ENCODE measurements around the gene RPS25. TPM values are rescaled to one million over a fixed set of nuclear protein-coding genes. Genes with fewer than 3 reads are reported as not detected.

Gene RPS25
- total RNA-seq, 1 donor from 2014 or later, result 2,482 TPM

DNA sequence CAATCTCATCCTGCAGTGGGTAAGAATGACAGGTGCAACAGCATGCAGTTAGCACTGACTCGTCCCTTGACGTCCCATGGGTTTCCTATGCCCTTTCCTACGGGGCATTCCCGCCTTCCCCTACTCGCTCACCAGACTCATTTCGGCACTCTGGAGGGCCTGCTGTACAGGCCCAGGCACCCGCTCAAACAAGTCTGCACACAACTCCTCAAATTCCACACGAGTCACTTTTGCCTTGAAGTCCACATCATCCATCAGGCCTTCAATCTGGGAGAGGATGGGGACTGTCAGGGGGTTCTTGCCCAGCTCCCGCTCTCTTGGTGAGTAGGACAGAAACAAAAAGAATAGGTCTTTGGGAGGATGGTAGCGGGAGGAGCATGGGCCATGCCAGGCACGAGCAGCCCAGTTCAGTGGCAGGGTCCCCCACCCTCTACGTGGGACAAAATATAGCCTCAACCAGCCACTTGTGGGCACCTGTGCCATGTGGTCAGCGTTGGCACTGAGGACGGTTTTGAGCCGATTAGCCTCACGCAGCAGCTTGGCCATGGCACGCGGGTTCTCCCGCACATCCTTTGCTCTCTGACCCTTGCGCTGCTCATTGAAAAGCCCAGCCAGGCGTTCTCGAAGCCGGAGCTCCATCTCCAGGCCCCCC lies 34.1 kb upstream of the RPS25 start:
- no peaks in the 10 kb centered on the region for H3K36me3 ChIP-seq
- no peak overlapping the region for H3K9ac ChIP-seq
- H2AFZ ChIP-seq (replicated peaks), result no peak overlapping the region
- H3K4me1 ChIP-seq, result no peaks in the 10 kb centered on the region
- no peak overlapping the region for H3K27ac ChIP-seq
- Mint-ChIP-seq H3K27me3 (ENCODE audit: insufficient read depth, low read depth) (peaks cover 4% of the 10 kb centered on the region), H3K36me3 (peaks cover 45% of the 10 kb centered on the region), H3K9me3 (no peaks in the 10 kb centered on the region), H3K4me3 (peak overlapping the region; percentile 43), H3K4me1 (peaks cover 8% of the 10 kb centered on the region), H3K27ac (no peak overlapping the region)
- H3K4me2 ChIP-seq, result no peak overlapping the region
- peaks cover 5% of the 10 kb centered on the region for H3F3A ChIP-seq (ENCODE audit: low read depth)
- DNase-seq (ENCODE audit: low spot score), result no peak
- peaks cover 12% of the 10 kb centered on the region for H4K20me1 ChIP-seq (ENCODE audit: low read depth)
- no peak overlapping the region for H3K4me3 ChIP-seq
- H3K27me3 ChIP-seq, result no peaks in the 10 kb centered on the region
- TF ChIP-seq EZH2phosphoT487 (IDR thresholded peaks at IDR 0.05) (no peak), EZH2 (IDR thresholded peaks at IDR 0.05) (no peak)
- TF ChIP-seq, protein P1, sequence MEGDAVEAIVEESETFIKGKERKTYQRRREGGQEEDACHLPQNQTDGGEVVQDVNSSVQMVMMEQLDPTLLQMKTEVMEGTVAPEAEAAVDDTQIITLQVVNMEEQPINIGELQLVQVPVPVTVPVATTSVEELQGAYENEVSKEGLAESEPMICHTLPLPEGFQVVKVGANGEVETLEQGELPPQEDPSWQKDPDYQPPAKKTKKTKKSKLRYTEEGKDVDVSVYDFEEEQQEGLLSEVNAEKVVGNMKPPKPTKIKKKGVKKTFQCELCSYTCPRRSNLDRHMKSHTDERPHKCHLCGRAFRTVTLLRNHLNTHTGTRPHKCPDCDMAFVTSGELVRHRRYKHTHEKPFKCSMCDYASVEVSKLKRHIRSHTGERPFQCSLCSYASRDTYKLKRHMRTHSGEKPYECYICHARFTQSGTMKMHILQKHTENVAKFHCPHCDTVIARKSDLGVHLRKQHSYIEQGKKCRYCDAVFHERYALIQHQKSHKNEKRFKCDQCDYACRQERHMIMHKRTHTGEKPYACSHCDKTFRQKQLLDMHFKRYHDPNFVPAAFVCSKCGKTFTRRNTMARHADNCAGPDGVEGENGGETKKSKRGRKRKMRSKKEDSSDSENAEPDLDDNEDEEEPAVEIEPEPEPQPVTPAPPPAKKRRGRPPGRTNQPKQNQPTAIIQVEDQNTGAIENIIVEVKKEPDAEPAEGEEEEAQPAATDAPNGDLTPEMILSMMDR (IDR thresholded peaks at IDR 0.05), result no peak
- no peaks in the 10 kb centered on the region for H3K9me3 ChIP-seq (ENCODE audit: low read depth)
- H3K79me2 ChIP-seq (ENCODE audit: low read depth), result peaks cover 35% of the 10 kb centered on the region

DNA sequence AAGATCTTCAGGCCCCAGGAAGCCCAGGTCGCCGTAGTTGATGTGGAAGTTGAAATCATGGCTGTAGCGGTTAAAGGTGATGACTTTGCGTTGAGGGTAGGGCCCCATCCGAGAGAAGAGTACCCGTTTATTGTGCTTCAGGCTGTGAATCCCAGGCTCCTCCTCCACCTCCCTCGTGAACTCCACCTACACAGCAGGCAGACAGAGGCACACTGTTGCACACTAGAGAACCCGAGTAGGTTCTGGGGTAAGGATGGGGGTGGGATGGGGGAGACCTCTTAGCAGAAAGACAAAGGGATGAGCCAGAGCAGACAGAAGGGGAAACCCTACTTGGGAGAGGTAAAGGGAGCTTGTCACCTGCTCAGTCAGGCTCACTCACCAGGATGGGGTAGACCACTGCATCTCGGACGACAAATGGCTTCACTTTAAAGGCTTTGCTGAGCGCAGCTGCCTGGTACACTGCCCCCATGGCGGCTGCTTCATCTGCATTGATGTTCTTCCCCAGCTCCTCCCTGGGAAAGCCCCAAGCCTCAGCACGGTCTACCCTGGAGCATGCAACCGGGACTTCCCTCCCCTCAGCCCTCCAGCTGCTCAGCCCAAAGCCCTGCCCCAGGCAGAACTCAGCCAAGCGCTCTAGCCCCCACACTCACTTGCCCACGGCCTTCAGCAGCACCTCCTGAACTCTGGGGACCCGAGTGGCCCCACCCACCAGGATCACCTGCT lies 33.5 kb upstream of the RPS25 start:
- no peak overlapping the region for H2AFZ ChIP-seq (replicated peaks)
- peaks cover 48% of the 10 kb centered on the region for H3K36me3 Mint-ChIP-seq
- no peak overlapping the region for H3K27ac Mint-ChIP-seq
- DNase-seq (ENCODE audit: low spot score), result no peak
- peaks cover 12% of the 10 kb centered on the region for H4K20me1 ChIP-seq (ENCODE audit: low read depth)
- H3K9me3 Mint-ChIP-seq, result no peaks in the 10 kb centered on the region
- H3K9me3 ChIP-seq (ENCODE audit: low read depth), result no peaks in the 10 kb centered on the region
- H3K27me3 Mint-ChIP-seq (ENCODE audit: insufficient read depth, low read depth), result peaks cover 6% of the 10 kb centered on the region
- H3K4me2 ChIP-seq, result no peak overlapping the region
- no peaks in the 10 kb centered on the region for H3K36me3 ChIP-seq
- peaks cover 8% of the 10 kb centered on the region for H3K4me1 Mint-ChIP-seq
- H3K27me3 ChIP-seq, result no peaks in the 10 kb centered on the region
- no peaks in the 10 kb centered on the region for H3K4me1 ChIP-seq
- H3K27ac ChIP-seq, result no peak overlapping the region
- H3K9ac ChIP-seq, result no peak overlapping the region
- peaks cover 31% of the 10 kb centered on the region for H3K79me2 ChIP-seq (ENCODE audit: low read depth)
- no peak for TF ChIP-seq EZH2phosphoT487 (IDR thresholded peaks at IDR 0.05)
- peaks cover 4% of the 10 kb centered on the region for H3F3A ChIP-seq (ENCODE audit: low read depth)
- H3K4me3 Mint-ChIP-seq, result peak overlapping the region; percentile 43
- no peak overlapping the region for H3K4me3 ChIP-seq

DNA sequence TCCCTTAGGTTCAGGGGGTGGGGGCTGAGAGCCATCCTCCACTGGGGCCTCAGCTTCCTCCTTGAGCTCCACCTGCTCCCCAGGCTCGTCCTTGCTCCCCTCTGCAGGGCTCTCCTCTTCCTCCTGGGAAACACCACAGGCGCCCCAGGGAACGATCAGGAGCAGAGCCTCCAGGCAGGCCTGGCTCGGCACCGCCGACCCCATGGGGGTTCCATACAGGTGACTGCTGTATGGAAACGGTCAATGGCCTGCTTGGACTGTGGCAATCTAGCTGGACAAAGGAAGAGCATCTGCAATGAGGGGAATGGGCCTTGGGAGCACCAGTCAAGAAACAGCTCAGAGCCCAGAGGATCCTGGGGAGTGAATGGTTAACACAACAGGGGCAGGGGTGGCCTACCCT lies 30.9 kb upstream of the RPS25 start:
- no peak overlapping the region for H3K9ac ChIP-seq
- H3K4me1 ChIP-seq, result no peaks in the 10 kb centered on the region
- peaks cover 6% of the 10 kb centered on the region for H3K79me2 ChIP-seq (ENCODE audit: low read depth)
- Mint-ChIP-seq H3K27me3 (ENCODE audit: insufficient read depth, low read depth) (peaks cover 4% of the 10 kb centered on the region), H3K4me1 (no peaks in the 10 kb centered on the region), H3K36me3 (peaks cover 37% of the 10 kb centered on the region), H3K9me3 (no peaks in the 10 kb centered on the region), H3K27ac (no peak overlapping the region), H3K4me3 (no peak overlapping the region)
- no peak overlapping the region for H3K27ac ChIP-seq
- H3K9me3 ChIP-seq (ENCODE audit: low read depth), result no peaks in the 10 kb centered on the region
- no peak overlapping the region for H3K4me3 ChIP-seq
- DNase-seq (ENCODE audit: low spot score), result no peak
- no peaks in the 10 kb centered on the region for H3K27me3 ChIP-seq
- H3K36me3 ChIP-seq, result no peaks in the 10 kb centered on the region
- no peak overlapping the region for H3K4me2 ChIP-seq
- no peak overlapping the region for H2AFZ ChIP-seq (replicated peaks)
- no peaks in the 10 kb centered on the region for H4K20me1 ChIP-seq (ENCODE audit: low read depth)
- TF ChIP-seq, protein P1 (IDR thresholded peaks at IDR 0.05), result no peak
- TF ChIP-seq EZH2phosphoT487 (IDR thresholded peaks at IDR 0.05), result no peak
- TF ChIP-seq EZH2 (IDR thresholded peaks at IDR 0.05), result no peak
- H3F3A ChIP-seq (ENCODE audit: low read depth), result peaks cover 14% of the 10 kb centered on the region

DNA sequence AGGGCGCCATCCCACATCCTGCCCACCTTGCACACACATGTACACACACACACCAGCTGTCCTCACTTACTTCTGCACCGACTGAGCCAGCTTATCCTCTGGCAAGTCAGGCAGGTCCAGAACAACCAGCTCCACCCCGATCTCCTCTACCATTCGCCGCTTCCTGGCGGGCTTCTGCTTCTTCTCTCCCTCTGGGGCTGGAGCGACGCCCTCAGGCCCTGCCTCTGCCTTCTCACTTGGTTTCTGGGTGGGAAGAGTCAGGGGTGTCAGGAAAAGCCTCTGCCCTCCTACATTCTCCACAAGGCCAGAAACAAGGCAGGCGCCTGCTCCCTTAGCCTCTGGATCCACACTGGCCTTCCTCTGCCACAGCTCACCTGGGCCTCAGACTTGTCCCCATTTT lies 30.5 kb upstream of the RPS25 start:
- H3K4me3 Mint-ChIP-seq, result no peak overlapping the region
- H3K9me3 ChIP-seq (ENCODE audit: low read depth), result no peaks in the 10 kb centered on the region
- H3K79me2 ChIP-seq (ENCODE audit: low read depth), result peaks cover 2% of the 10 kb centered on the region
- no peaks in the 10 kb centered on the region for H3K27me3 ChIP-seq
- no peaks in the 10 kb centered on the region for H3K9me3 Mint-ChIP-seq
- H3K4me1 Mint-ChIP-seq, result no peaks in the 10 kb centered on the region
- no peak overlapping the region for H3K9ac ChIP-seq
- H3K27ac Mint-ChIP-seq, result no peak overlapping the region
- no peaks in the 10 kb centered on the region for H4K20me1 ChIP-seq (ENCODE audit: low read depth)
- H3K27ac ChIP-seq, result no peak overlapping the region
- no peak overlapping the region for H3K4me2 ChIP-seq
- H3K36me3 ChIP-seq, result no peaks in the 10 kb centered on the region
- H2AFZ ChIP-seq (replicated peaks), result no peak overlapping the region
- H3K36me3 Mint-ChIP-seq, result peaks cover 34% of the 10 kb centered on the region
- TF ChIP-seq EZH2 (IDR thresholded peaks at IDR 0.05) (no peak), EZH2phosphoT487 (IDR thresholded peaks at IDR 0.05) (no peak)
- TF ChIP-seq, protein P1 (IDR thresholded peaks at IDR 0.05), result no peak
- H3K27me3 Mint-ChIP-seq (ENCODE audit: insufficient read depth, low read depth), result peaks cover 4% of the 10 kb centered on the region
- H3F3A ChIP-seq (ENCODE audit: low read depth), result peaks cover 14% of the 10 kb centered on the region
- no peaks in the 10 kb centered on the region for H3K4me1 ChIP-seq
- DNase-seq (ENCODE audit: low spot score), result no peak
- no peak overlapping the region for H3K4me3 ChIP-seq

Data from neural progenitor cell (in vitro differentiated cells).